HG02870 (cell line): Measurements from ENCODE around the gene SPPL2A.

Source experiments
- ATAC-seq: cut with Tn5 transposase; IDR thresholded peaks from one replicate; pipeline ENCODE4 v1.9.1; 2021; ENCODE audit warnings: mild to moderate bottlenecking, moderate library complexity; ENCODE audit not compliant: unreplicated experiment

SPPL2A gene

DNA sequence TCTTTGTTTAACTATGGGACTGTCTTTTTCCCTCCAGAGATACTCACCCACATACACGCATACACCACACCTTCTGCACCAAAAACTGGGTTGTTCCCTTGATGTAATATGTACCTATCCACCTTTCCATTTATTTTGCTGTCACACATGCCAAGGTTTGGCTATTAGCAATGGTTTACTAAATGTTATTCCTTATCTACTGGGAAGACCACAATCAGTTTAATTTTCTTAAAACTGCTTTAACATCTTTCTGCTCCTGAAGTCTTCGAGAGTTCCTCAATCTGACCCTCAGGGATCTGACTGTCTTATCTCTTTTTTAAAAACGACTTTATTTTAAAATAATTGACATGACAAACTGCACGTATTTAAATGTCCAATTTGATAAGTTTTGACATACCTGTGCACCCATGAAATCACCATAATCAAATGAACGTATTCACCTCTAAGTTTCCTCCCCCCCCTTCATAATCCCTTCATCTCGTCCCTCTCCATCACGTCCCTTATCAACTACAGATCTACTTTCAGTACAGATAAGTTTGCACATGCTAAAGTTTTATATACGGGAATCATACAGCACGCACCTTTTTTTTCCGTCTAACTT, 78.1 kb downstream of the SPPL2A start:
- ATAC-seq = no peak

DNA sequence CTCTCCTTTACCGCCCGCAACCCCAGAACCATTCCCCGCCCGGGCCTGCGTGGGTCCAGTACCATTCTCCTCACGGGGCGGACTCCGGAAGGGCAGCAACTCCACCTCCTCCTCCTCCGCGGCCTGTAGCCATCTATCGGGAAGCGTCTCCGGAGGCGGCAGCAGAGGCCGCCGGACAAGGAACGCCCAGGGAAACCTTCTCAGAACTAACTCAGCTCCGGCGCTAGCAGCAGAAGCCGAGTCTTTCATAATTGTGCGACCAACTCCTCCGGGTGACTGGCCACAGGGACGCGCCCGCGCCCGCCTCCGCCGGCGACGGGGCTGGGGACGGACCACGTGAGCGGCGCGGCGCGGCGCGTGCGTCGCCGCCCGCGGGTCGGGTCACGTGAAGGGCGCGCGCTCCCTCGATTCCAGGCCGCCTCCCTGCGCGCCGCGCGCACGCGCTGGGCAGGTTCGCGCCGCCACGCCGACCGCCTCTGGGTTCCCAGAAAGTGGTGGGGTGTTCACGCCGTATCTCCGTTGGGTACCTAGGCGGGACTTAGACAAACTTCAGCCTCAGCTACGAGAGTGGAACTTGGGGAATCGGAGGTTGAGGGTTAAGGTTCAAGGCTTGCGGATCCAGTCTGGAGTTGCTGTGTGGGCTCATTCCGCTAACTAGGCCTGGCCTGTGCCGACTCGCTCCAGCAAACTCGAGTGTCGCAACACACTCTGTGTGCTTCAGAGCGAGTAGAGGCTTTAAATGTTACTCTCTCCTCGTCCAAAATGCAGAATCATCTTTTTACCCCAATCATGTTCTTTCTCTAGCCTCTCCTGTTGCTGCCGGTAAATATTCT, 78.8 kb downstream of the SPPL2A start, which contains the start of gene TRPM7:
Gene TRPM7 (minus strand): TSS at position 329 of the 833 bp plus-strand sequence. CDS start 264 bp downstream, at position 65.
- ATAC-seq = peak; percentile 68

DNA sequence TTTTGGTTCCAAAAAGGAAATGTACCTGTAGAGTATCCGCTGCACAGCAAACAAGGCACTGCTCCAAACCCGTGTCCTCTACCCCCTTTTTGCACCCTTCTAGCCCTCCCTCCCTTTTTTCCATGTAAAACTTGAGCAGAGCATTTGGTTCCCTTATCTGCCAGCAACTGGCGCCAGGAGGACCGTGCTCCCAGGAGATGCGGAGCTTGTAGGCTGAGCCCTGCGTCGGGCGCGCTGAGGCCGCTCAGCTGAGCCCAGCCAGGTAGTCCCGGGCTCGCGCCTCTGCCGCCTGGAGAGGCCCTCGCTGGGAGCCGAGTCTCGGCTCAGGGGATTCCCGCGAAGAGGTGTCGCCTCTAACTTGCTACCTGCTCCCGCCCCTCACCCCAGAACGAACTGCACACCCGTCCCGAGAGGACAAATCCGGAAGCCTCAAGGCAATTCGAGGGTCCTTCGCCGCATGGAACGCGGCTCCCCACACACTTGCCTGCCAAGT, 79.5 kb downstream of the SPPL2A start:
- ATAC-seq = peak; percentile 68

DNA sequence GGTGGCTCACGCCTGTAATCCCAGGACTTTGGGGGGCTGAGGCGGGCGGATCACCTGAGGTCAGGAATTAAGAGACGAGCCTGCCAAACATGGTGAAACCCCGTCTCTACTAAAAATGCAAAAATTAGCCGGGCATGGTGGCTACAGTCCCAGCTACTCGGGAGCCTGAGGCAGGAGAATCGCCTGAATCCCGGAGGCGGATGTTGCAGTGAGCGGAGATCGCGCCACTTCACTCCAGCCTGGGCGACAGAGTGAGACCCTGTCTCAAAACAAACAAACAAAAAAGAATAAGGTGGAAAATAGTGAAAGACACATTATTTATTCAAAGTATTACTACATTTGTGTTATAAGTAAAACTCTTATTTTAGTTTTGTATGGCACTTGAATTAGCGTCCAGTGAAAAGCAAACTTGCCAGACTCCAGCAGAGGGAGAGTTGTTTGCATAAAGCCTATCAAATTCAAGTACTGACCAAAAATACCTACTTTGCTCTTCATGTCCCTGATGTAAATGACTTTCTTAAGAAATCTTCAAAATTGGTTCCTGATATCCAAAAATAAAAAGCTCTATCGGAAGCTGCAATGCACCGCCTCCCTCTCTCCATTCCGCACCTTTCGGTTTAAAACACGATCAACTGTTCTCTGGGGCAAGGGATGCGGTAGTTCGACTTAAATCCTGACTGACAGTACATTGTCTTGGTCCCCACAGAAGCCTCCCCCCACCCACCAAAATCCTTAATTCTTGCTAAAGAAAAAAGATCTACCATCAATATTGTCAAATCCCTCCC, 80.1 kb downstream of the SPPL2A start:
- ATAC-seq = no peak

DNA sequence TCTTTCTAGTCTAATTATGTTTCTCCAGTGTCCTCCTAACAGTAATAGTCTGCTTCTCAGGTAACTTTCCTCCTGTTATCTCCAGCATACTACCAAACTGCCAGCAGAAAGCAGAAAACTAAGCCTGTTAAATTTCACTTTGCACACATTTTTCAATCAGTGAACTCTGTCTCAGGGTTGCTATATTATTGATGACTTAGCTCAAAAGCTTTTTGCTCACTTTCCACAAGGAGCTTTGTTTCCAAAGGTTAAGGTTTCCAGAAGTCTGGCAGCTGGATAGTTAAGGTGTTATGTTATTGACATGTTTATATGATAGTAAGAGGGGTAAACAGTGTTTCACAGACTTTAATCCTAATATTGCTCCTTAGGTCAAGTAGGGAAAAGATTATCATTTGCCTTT, 84.0 kb downstream of the SPPL2A start:
- ATAC-seq = no peak

DNA sequence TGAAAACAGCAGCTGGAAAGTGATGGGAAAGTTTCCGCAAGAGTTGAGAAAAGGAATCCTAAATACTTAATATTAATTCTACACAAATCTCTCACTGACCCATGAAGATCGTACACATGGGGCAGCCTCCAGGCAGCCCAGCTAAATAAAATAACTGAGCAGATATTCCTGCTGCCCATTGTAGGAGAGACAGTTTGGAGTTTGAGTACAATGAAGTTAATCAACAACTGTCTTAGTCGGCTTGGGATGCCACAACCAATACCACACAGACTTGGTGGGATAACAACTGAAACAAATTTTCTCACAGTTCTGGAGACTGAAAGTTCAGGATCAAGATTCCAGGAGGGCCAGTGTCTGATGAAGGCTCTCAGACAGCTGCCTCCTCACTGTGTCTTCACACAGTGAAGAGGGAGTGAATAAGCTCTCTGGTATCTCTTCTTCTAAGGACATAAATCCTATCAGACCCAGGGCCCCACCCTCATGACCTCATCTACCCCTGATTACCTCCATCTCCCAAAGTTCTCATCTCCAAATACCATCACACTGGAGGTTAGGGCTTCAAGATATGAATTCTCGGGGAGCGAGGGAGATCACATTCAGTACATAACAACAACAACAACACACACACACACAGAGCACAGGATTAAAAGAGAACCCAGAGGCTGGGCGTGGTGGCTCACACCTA, 88.6 kb downstream of the SPPL2A start:
- no peak for ATAC-seq

DNA sequence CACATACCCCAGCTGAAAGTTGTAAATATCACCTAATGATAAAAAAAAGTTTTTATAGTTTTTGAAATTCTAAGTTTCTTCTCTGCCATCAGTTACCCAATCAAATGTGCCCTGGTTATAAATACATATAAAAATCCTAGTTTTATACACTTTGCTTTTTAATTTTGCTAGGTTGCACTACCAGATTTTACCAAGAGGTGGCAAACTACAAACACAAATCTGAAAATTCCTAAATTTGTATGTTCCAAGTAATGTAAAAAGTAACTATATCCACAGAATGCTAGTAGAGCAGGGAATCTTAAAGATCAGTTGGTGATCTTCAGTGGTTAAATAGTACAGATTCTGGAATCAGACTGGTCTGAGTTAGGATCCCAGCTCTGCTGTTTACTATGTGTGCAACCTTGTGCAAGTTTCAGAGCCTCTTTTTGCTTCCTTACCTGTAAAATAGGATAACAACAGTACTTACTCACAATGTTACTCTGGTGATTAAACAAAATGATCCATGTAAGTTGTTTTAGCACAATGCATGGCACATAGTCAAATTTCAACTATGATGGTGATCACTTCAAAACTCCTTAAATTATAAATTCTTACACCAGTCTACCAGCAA, 89.9 kb downstream of the SPPL2A start:
- ATAC-seq = no peak

DNA sequence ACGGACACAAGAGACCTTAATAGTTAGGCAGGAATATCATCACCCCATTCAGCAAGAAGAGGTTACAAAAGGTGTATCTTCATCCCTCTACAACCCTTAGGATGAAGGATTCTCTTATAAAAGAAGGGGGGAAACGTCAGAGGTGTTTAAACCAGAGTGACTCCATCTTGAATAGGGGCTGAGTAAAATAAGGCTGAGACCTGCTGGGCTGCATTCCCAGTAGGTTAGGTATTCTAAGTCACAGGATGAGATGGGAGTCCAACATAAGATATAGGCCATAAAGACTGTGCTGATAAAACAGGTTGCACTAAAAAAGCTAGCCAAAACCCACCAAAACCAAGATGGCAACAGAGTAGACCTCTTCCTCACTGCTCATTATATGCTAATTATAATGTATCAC, 95.4 kb downstream of the SPPL2A start:
- ATAC-seq = no peak

DNA sequence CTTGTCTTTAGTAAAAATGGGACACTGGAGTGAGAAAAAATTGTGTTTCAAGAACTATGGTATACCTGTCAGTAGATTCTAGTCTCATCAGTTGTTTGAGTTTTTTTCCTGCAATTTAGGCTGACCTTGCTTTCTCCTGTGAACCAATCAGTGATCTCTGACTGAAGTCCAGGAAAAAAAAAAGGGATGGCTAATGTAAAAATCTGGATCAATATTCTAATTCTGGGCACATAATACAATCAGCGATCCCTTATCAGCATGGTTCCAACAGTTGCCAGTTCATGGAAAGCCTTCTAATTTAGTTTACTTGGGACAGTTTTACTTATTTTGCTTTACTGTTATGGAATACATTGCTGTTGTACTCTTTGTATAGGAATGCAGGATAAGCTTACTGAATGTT, 95.9 kb downstream of the SPPL2A start:
- ATAC-seq = no peak

DNA sequence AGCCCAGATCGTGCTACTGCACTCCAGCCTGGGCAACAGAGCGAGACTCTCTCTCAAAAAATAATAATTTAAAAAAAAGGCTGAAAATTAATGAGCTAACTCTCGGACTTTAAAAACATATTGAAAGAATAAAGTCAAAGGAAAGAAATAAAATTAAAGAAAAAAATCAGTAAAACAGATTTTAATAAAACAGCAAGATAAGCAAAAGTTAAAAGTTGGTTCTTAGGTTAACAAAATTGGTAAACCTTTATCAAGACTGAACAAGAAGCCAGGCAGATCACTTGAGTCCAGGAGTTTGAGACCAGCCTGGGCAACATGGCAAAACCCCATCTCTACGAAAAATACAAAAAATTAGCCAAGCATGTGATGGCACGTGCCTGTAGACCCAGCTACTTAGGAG, 99.6 kb downstream of the SPPL2A start:
- ATAC-seq = no peak

DNA sequence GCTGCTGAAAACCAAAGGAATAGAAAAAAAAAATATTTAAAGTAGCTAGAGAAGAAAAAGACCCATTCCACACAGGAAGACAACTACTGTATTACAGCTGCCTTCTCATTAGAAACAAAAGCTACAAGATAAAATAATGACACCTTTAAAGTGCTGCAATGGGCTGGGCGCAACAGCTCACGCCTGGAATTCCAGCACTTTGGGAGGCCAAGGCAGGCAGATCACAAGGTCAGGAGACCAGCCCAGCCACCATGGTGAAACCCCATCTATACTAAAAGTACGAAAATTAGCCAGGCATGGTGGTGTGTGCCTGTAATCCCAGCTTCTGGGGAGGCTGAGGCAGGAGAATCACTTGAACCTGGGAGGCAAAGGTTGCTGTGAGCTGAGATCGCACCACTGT, 110.0 kb downstream of the SPPL2A start:
- ATAC-seq = no peak

DNA sequence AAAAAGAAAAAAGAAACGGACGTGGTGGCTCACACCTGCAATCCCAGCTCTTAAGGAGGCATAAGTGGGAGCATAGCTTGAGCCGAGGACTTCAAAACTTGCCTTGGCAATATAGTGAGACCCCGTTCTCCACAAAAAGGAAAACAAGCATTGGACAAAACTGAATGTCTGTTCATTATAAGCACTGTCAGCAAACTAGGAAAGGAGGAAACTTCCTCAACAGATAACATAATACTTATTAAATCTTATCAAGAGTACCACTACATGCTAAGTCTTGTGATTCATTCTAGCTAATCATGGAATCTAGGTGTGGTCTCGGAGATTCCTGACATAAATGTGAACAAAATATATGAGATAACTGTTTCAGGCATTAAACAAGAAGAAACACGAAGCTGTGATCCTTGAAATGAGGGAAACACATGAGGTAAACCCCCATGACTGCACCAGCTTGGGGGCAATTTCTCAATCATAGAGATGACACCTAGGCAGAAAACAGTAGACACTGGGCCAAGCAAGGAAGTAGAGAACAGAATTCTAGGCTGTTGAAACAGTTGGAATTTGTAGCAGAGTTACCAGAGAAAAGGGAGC, 112.3 kb downstream of the SPPL2A start:
- ATAC-seq = no peak

DNA sequence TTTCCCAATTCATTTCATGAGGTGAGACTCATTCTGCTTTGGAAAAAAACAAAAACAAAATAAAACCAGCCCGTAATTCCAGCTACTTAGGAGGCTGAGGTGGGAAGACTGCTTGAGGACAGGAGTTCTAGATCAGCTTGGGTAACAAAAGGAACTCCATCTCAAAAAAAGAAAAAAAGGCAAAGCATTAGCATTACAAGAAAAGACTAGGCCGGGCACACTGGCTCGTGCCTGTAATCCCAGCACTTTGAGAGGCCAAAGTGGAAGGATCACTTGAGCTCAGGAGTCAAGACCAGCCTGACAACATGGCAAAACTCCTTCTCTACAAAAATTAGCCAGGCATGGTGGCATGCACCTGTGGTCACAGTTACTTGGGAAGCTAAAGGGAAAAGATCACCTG, 112.8 kb downstream of the SPPL2A start:
- ATAC-seq = no peak
